ENCODE data around the gene DAD1.

The DAD1 gene

GRCh38 chr14:22535126-22535525 lies 53.9 kb downstream of the DAD1 start:
- TF ChIP-seq EZH2 (IDR thresholded peaks at IDR 0.05; ENCODE audit: borderline replicate concordance, low read length): no peak
- no peak for TF ChIP-seq CTCF (IDR thresholded peaks at IDR 0.05; ENCODE audit: low read length)
- peaks cover 57% of the 10 kb centered on the region for H3K36me3 ChIP-seq (ENCODE audit: insufficient read depth, low read length)
- H3K9ac ChIP-seq (ENCODE audit: low read length): no peak overlapping the region
- no peaks in the 10 kb centered on the region for H3K27me3 ChIP-seq (ENCODE audit: insufficient read depth, low read length)
- no peaks in the 10 kb centered on the region for H3K79me2 ChIP-seq (ENCODE audit: insufficient read depth, low read length)
- peaks cover 50% of the 10 kb centered on the region for H3K4me1 ChIP-seq (ENCODE audit: insufficient read depth, low read length, severe bottlenecking)
- no peak overlapping the region for H2AFZ ChIP-seq (ENCODE audit: low read length)
- no peak overlapping the region for H3K4me3 ChIP-seq (ENCODE audit: low read depth, low read length, poor library complexity, severe bottlenecking)
- peak overlapping the region; percentile 9 for H3K27ac ChIP-seq (ENCODE audit: low read depth, low read length, poor library complexity, severe bottlenecking)
- H3K9me2 ChIP-seq (ENCODE audit: low read depth, low read length): no peaks in the 10 kb centered on the region
- no peaks in the 10 kb centered on the region for H3F3A ChIP-seq (ENCODE audit: insufficient read depth, low read length)
- H3K9me3 ChIP-seq (ENCODE audit: low read length): no peaks in the 10 kb centered on the region
- H3K4me2 ChIP-seq (ENCODE audit: low read length): no peak overlapping the region
- H4K20me1 ChIP-seq (ENCODE audit: insufficient read depth, low read length): no peaks in the 10 kb centered on the region

GRCh38 chr14:22534547-22534946 lies 54.5 kb downstream of the DAD1 start:
- Histone ChIP-seq H2AFZ (ENCODE audit: low read length) (no peak overlapping the region), H3K9ac (ENCODE audit: low read length) (no peak overlapping the region), H3K27ac (ENCODE audit: low read depth, low read length, poor library complexity, severe bottlenecking) (peak overlapping the region; percentile 9), H3K4me2 (ENCODE audit: low read length) (no peak overlapping the region), H4K20me1 (ENCODE audit: insufficient read depth, low read length) (no peaks in the 10 kb centered on the region), H3K36me3 (ENCODE audit: insufficient read depth, low read length) (peaks cover 57% of the 10 kb centered on the region), H3K4me1 (ENCODE audit: insufficient read depth, low read length, severe bottlenecking) (peaks cover 49% of the 10 kb centered on the region), H3K79me2 (ENCODE audit: insufficient read depth, low read length) (no peaks in the 10 kb centered on the region), H3K27me3 (ENCODE audit: insufficient read depth, low read length) (no peaks in the 10 kb centered on the region), H3F3A (ENCODE audit: insufficient read depth, low read length) (no peaks in the 10 kb centered on the region), H3K4me3 (ENCODE audit: low read depth, low read length, poor library complexity, severe bottlenecking) (no peak overlapping the region), H3K9me3 (ENCODE audit: low read length) (no peaks in the 10 kb centered on the region), H3K9me2 (ENCODE audit: low read depth, low read length) (no peaks in the 10 kb centered on the region)
- TF ChIP-seq CTCF (IDR thresholded peaks at IDR 0.05; ENCODE audit: low read length): no peak
- no peak for TF ChIP-seq EZH2 (IDR thresholded peaks at IDR 0.05; ENCODE audit: borderline replicate concordance, low read length)

- H4K20me1 ChIP-seq (ENCODE audit: insufficient read depth, low read length): no peaks in the 10 kb centered on the region
- no peak for TF ChIP-seq CTCF (IDR thresholded peaks at IDR 0.05; ENCODE audit: low read length)
- no peak for TF ChIP-seq EZH2 (IDR thresholded peaks at IDR 0.05; ENCODE audit: borderline replicate concordance, low read length)
- H3K4me3 ChIP-seq (ENCODE audit: low read depth, low read length, poor library complexity, severe bottlenecking): no peak overlapping the region
- H3K36me3 ChIP-seq (ENCODE audit: insufficient read depth, low read length): peaks cover 57% of the 10 kb centered on the region
- no peaks in the 10 kb centered on the region for H3F3A ChIP-seq (ENCODE audit: insufficient read depth, low read length)
- no peak overlapping the region for H2AFZ ChIP-seq (ENCODE audit: low read length)
- H3K9ac ChIP-seq (ENCODE audit: low read length): no peak overlapping the region
- H3K27ac ChIP-seq (ENCODE audit: low read depth, low read length, poor library complexity, severe bottlenecking): peak overlapping the region; percentile 80
- H3K4me2 ChIP-seq (ENCODE audit: low read length): no peak overlapping the region
- no peaks in the 10 kb centered on the region for H3K9me3 ChIP-seq (ENCODE audit: low read length)
- H3K4me1 ChIP-seq (ENCODE audit: insufficient read depth, low read length, severe bottlenecking): peaks cover 46% of the 10 kb centered on the region
- H3K9me2 ChIP-seq (ENCODE audit: low read depth, low read length): no peaks in the 10 kb centered on the region
- H3K27me3 ChIP-seq (ENCODE audit: insufficient read depth, low read length): no peaks in the 10 kb centered on the region
- H3K79me2 ChIP-seq (ENCODE audit: insufficient read depth, low read length): no peaks in the 10 kb centered on the region
Measured at GRCh38 chr14:22533739-22534359, 55.2 kb downstream of the DAD1 start.

All from OCI-LY1 (cell line).